Endothelial cell of umbilical vein (primary cell): ENCODE data around the gene APMAP. TPM values are rescaled to one million over a fixed set of nuclear protein-coding genes. Genes with fewer than 3 reads are reported as not detected.

Source experiments
- BruUV-seq: library from RNA; stranded (reverse); fragments of 400-500 nt; replicated peaks from 2 replicates; lab custom pipeline; 2021; lab: Mats Ljungman, UMichigan
- CTCF ChIA-PET: fragments of 300-600, 350-600 bp; sonication (Branson Sonifier 250); formaldehyde crosslinking; loops from one replicate; lab custom pipeline; 2021; ENCODE audit warnings: antibody characterized with exemption, inconsistent platforms; lab: Charles Lee
- POLR2A ChIA-PET: fragments of 300-600, 350-600 bp; sonication (Branson Sonifier 250); formaldehyde crosslinking; loops from one replicate; lab custom pipeline; 2021; ENCODE audit warnings: antibody characterized with exemption, inconsistent platforms; lab: Charles Lee
- DNase-seq: peaks from one replicate; pipeline ENCODE4 v3.0.0-alpha.2; 2011; ENCODE audit warnings: low read depth, low spot score
- FAIRE-seq: peaks from 2 replicates; lab custom pipeline; 2011; peaks lifted over from hg19 to GRCh38; lab: Jason Lieb, UNC
- H2AFZ ChIP-seq: 2 replicates; pipeline ENCODE4 v1.6.0; 2012; ENCODE audit warnings: low read depth, low read length, control low read depth, inconsistent platforms
- H3K27ac ChIP-seq: 2 replicates; pipeline ENCODE4 v1.5.1; 2011; ENCODE audit warnings: low read depth, mild to moderate bottlenecking, control low read depth, low read length, moderate library complexity; ENCODE audit not compliant: insufficient read depth
- H3K27me3 ChIP-seq, 2 experiments: 2 replicates each; pipeline versions ENCODE4 v1.6.0 to v1.6.1; 2011; ENCODE audit warnings: low read length in 2 of 2, mixed read lengths in 1 of 2; ENCODE audit not compliant: control insufficient read depth in 2 of 2, insufficient read depth in 2 of 2
- H3K36me3 ChIP-seq, 2 experiments: 2 replicates in 1 of 2; 3 replicates in 1 of 2; pipeline ENCODE4 v1.5.1; 2011; ENCODE audit warnings: low read length in 2 of 2, mild to moderate bottlenecking in 1 of 2, moderate library complexity in 1 of 2; ENCODE audit not compliant: control insufficient read depth in 2 of 2, insufficient read depth in 2 of 2; ENCODE audit errors: extremely low read depth in 1 of 2
- H3K4me1 ChIP-seq: 3 replicates; pipeline ENCODE4 v1.5.1; 2011; ENCODE audit warnings: mild to moderate bottlenecking, low read length; ENCODE audit not compliant: control insufficient read depth, insufficient read depth; ENCODE audit errors: extremely low read depth
- H3K4me2 ChIP-seq: 2 replicates; pipeline ENCODE4 v1.6.1; 2011; ENCODE audit warnings: low read length, control low read depth, mixed read lengths; ENCODE audit not compliant: insufficient read depth
- H3K4me3 ChIP-seq, 3 experiments: fragments of 200-600 bp in 1 of 3; sonication (generic), shearing (Covaris generic) in 1 of 3; replicated peaks in 1 of 3; 2 replicates each; pipeline ENCODE4 v1.5.1; 2011 to 2016; ENCODE audit warnings: control low read depth in 3 of 3, low read length in 3 of 3, mild to moderate bottlenecking in 2 of 3, inconsistent platforms in 1 of 3, low read depth in 1 of 3, moderate library complexity in 1 of 3; ENCODE audit not compliant: insufficient read depth in 1 of 3
- H3K79me2 ChIP-seq: 2 replicates; pipeline ENCODE4 v1.6.0; 2012; ENCODE audit warnings: low read length, inconsistent platforms; ENCODE audit not compliant: control insufficient read depth, insufficient read depth
- H3K9ac ChIP-seq: replicated peaks from 2 replicates; pipeline ENCODE3; 2011; ENCODE audit warnings: low read length, control low read depth; ENCODE audit not compliant: insufficient read depth; ENCODE audit errors: extremely low read depth
- H3K9me1 ChIP-seq: replicated peaks from 3 replicates; pipeline ENCODE4 v1.6.0; 2011; ENCODE audit warnings: mild to moderate bottlenecking, low read length; ENCODE audit not compliant: control insufficient read depth, insufficient read depth; ENCODE audit errors: extremely low read depth
- H3K9me3 ChIP-seq: replicated peaks from 2 replicates; pipeline ENCODE4 v1.5.1; 2012; ENCODE audit warnings: low read length, inconsistent platforms; ENCODE audit not compliant: control insufficient read depth, insufficient read depth
- H4K20me1 ChIP-seq: replicated peaks from 2 replicates; pipeline ENCODE3; 2011; ENCODE audit warnings: mild to moderate bottlenecking, low read length; ENCODE audit not compliant: control insufficient read depth, insufficient read depth; ENCODE audit errors: extremely low read depth
- CTCF ChIP-seq, 2 donors: IDR thresholded peaks; 1 replicate in 1 of 2; 2 replicates in 1 of 2; pipeline ENCODE4 v1.5.1; 2011; ENCODE audit warnings: low read length in 2 of 2, mild to moderate bottlenecking in 2 of 2, moderate library complexity in 2 of 2, control low read depth in 1 of 2, inconsistent platforms in 1 of 2, low read depth in 1 of 2; ENCODE audit not compliant: insufficient read depth in 1 of 2; ENCODE audit errors: extremely low read depth in 1 of 2
- EZH2 ChIP-seq: IDR thresholded peaks from 2 replicates; pipeline ENCODE4 v1.6.1; 2012; ENCODE audit warnings: borderline replicate concordance, low read depth, mild to moderate bottlenecking, moderate library complexity, low read length, inconsistent platforms; ENCODE audit not compliant: severe bottlenecking
- FOS ChIP-seq: IDR thresholded peaks from 2 replicates; pipeline ENCODE4 v1.6.1; 2011; ENCODE audit warnings: mild to moderate bottlenecking, low read length, moderate library complexity, borderline replicate concordance; ENCODE audit not compliant: insufficient read depth
- GATA2 ChIP-seq: IDR thresholded peaks from 2 replicates; pipeline ENCODE4 v1.7.0; 2011; ENCODE audit warnings: low read depth, mild to moderate bottlenecking, moderate library complexity, mixed read lengths, low read length; ENCODE audit not compliant: insufficient read length, insufficient read depth
- JUN ChIP-seq: IDR thresholded peaks from 2 replicates; pipeline ENCODE4 v1.6.1; 2011; ENCODE audit warnings: borderline replicate concordance, low read depth; ENCODE audit not compliant: insufficient read length, insufficient read depth
- MAX ChIP-seq: IDR thresholded peaks from 2 replicates; pipeline ENCODE4 v1.6.1; 2011; ENCODE audit not compliant: insufficient read depth, insufficient read length
- MYC ChIP-seq: IDR thresholded peaks from one replicate; pipeline ENCODE4 v1.6.1; 2011; ENCODE audit warnings: mild to moderate bottlenecking, low read depth, low read length
- POLR2A ChIP-seq: IDR thresholded peaks from 2 replicates; pipeline ENCODE4 v1.6.1; 2012; ENCODE audit warnings: low read depth, mild to moderate bottlenecking, control low read depth, low read length
- POLR2AphosphoS5 ChIP-seq: IDR thresholded peaks from 2 replicates; pipeline ENCODE4 v1.6.1; 2012; ENCODE audit warnings: low read depth, mild to moderate bottlenecking, control low read depth, low read length, moderate library complexity; ENCODE audit not compliant: insufficient read depth
- dilution Hi-C: fragments of 300-500 bp; cut with MboI; formaldehyde crosslinking; loops from one replicate; pipeline ENCODE4 v1.15.0; 2019; ENCODE audit warnings: low sequenced_read_pairs; ENCODE audit not compliant: extremely low pct_ligation_motif_present
- intact Hi-C: fragments of 100-400 bp; cut with micrococcal nuclease; formaldehyde crosslinking; loops from one replicate; pipeline ENCODE4 v1.10.0; 2022
- polyA plus RNA-seq, 4 experiments: library from polyadenylated mRNA; depleted of rRNA in 3 of 4; stranded (reverse) in 3 of 4; unstranded in 1 of 4; fragments of >200 nt; gene quantifications; 2 replicates each; pipeline versions ENCODE4 v1.2.1 to v1.2.3, GENCODE V29; 2011 to 2012; ENCODE audit warnings: missing spikeins in 1 of 4
- total RNA-seq: library from RNA; stranded (reverse); gene quantifications from 2 replicates; pipeline ENCODE4 v1.2.3, GENCODE V29; 2021

APMAP gene
- total and polyA plus RNA-seq, 2 donors (not counting 3 experiments of a cell fraction or from before 2014, with no cell fraction given), result 80.7 to 110 TPM

GRCh38 chr20:24938498-24938897 is 54.1 kb downstream of the APMAP start:
- H3K79me2 ChIP-seq, result no peaks in the 10 kb centered on the region
- H2AFZ ChIP-seq, result no peak overlapping the region
- intact Hi-C loops (no loop called here), dilution Hi-C loops (no loop called here)
- CTCF ChIA-PET, result no interaction called here
- no peak overlapping the region for H3K4me3 ChIP-seq
- H3K9me3 ChIP-seq, result no peaks in the 10 kb centered on the region
- no peaks in the 10 kb centered on the region for H3K9me1 ChIP-seq
- no peak overlapping the region for H3K27ac ChIP-seq
- H3K9ac ChIP-seq, result no peak overlapping the region
- BruUV-seq, result no TSS peak
- no peak overlapping the region for H3K4me2 ChIP-seq
- no peak for FAIRE-seq
- DNase-seq, result no peak
- TF ChIP-seq POLR2A (no peak), POLR2AphosphoS5 (no peak), MAX (no peak), FOS (no peak), MYC (no peak), EZH2 (no peak), JUN (no peak), GATA2 (no peak), CTCF (IDR thresholded peaks at IDR 0.05; ENCODE audit: extremely low read depth in 1 of 2, insufficient read depth in 1 of 2, low read depth in 1 of 2, low read length in 2 of 2) (no peak)
- POLR2A ChIA-PET, result no interaction called here
- H4K20me1 ChIP-seq, result no peaks in the 10 kb centered on the region
- H3K4me1 ChIP-seq, result no peaks in the 10 kb centered on the region
- no peaks in the 10 kb centered on the region for H3K36me3 ChIP-seq
- H3K27me3 ChIP-seq, result no peaks in the 10 kb centered on the region
